B cell (primary cell): ENCODE results near the gene E2F3.

ENCODE experiments used
- CTCF ChIP-seq: fragments of 200-600 bp; IDR thresholded peaks from one replicate; pipeline ENCODE4 v1.8.0; 2022; ENCODE audit warnings: antibody characterized with exemption, mild to moderate bottlenecking
- EZH2 ChIP-seq: IDR thresholded peaks from 2 replicates; pipeline ENCODE4 v1.6.1; 2012; ENCODE audit warnings: borderline replicate concordance, low read depth, mild to moderate bottlenecking, moderate library complexity, low read length; ENCODE audit not compliant: insufficient read depth, poor library complexity, severe bottlenecking

- TF ChIP-seq EZH2 = no peak
- TF ChIP-seq CTCF = no peak
Observed at GRCh38 chr6:20477485-20477884, 75.8 kb downstream of the E2F3 start.
